GM19043 (cell line): ENCODE results near the gene ZNF775.

Experiments
- ATAC-seq: cut with Tn5 transposase; IDR thresholded peaks from one replicate; pipeline ENCODE4 v1.9.1; 2021; ENCODE audit warnings: low read depth; ENCODE audit not compliant: unreplicated experiment

ZNF775 gene

DNA sequence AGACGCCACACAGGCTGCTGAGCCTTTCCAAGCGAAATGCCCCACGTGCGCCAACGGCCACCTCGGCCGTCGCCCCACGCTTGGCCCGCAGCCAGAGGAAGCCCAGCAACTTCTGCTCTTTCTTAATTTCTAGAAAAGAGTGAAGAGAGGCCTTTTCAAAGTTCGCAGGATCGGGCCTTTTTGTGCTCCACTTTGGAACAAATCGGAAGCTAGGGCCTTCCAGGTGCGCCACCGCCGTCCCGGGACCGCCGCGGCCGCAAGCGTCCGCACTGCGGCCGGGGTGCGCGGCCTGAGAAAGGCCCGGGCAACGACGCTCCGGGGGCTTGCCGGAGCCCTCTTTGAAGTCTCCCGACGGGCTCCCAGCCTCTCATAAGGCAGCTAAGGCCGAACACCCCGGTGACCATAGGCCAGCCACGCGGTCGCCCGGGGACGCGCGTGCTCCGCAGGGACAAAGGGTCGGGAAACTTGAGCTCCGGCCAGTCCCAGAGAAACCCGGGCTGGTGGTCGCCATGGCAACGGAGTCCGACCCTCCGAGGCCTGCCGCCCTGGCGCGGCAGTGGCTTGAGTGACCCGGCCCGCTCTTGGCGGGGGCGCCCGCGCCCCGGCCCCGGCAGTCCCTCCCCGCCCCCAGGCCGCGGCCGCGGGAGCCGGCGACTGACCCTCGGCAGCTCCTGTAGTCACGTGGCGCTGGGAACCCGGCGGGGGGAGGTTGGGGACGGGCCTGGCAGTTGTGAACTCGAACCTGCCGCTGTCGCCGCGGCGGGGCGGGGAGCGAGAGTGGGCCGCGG lies 10.8 kb upstream of the ZNF775 start, which contains the start of gene REPIN1:
Gene REPIN1, plus strand, starts transcription at position 727 of the 788 bp plus-strand sequence. CDS start 890 bp downstream, outside the sequence.
- ATAC-seq = peak; percentile 46

DNA sequence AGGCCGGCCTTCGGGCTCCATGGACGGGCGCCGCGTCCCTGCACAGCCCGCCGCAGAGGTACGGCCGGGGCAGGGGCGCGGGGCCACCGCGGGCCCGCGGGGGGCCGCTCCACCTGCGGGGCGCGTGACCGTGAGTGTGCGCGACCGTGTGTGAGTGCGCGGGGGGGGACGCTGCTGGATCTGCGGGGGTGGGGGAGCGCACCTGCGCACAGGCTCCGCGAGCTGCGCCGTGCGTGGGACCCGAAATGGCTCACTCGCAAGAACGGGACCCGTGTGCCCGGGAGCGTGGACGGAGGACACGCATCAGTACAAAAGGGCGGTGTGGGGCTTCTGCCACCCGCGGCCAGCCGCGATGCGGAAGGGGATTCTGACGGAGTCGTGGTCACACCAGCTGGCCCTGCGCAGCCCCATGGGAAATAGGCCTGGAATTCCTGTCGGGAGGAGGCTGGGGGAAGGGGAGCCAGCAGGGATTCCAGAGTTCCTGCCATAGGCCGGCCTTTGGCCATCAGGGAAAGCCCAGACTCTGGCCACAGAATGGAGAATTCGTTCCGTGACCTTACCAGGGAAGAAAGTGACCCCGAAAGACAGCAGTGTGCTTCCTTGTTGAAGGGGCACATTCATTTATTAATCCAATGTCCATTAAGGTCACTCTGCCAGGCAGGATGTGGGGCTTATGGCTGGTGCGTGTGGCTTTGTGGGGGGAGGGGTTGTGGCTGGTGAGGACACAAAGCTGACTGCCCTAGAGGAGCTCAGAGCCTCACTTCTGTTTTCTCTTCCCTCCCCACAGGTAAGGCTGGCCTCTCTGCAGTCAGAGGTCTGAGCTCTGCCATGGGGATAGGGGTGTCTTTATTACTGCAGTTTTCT lies 10.0 kb upstream of the ZNF775 start:
- peak; percentile 38 for ATAC-seq

DNA sequence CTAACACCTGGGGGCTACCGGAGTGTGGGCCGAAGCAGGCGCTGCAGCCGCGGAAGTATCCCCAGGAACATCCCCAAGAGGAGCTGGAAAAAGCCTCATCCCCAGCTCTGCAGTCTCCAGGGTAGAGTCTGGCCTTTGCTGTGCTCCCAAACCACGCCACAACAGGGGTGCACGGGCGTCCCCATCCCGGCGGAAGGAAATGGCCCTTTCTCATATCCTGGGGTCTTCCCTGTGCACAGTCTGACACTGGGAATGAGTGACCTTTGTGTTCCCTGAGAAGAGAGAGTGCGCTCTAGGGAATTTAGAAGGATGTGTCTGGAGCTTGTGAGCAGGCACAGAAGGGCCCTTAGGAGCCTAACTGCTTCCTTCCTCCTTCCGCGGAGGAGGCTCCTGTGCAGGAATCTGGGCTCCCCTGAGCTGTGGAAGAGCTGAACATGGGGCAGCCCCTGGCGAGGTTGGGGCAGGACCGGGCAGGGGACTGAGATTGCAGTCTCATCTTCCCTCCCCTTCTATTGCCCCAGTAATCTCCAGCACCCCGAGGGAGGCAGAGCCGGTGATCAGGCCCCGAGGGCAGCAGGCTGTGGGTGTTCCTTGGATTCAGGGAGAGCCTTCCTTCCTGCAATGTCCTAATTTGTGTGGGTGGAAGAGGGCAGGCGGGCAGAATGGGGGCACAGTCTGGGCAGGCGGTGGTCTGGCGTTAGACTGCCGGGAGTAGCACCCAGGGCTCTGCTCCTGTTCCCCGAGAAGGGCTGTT lies 9.2 kb upstream of the ZNF775 start:
- no peak for ATAC-seq

DNA sequence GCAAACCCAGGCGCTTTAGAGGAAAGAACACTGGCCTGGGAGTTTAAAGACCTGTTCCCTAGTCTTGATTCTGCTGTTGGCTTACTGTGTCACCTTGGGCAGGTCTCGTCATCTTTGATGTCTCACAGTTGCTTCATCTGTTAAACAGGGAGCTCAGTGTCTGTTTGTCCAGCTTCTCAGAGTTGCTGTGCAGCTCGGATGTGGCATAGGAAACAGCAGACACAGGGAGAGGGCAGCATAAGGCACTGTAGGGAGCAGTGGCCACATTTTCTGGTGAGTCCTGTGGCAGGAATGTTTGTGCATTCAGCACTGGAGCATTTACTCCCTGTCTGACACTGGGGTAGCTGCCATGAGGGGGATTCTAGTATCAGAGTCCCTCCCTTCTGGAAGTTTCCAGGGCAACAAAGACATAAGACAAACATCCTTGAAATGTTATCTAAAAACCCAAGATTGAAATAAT lies 8.5 kb upstream of the ZNF775 start:
- ATAC-seq = no peak

DNA sequence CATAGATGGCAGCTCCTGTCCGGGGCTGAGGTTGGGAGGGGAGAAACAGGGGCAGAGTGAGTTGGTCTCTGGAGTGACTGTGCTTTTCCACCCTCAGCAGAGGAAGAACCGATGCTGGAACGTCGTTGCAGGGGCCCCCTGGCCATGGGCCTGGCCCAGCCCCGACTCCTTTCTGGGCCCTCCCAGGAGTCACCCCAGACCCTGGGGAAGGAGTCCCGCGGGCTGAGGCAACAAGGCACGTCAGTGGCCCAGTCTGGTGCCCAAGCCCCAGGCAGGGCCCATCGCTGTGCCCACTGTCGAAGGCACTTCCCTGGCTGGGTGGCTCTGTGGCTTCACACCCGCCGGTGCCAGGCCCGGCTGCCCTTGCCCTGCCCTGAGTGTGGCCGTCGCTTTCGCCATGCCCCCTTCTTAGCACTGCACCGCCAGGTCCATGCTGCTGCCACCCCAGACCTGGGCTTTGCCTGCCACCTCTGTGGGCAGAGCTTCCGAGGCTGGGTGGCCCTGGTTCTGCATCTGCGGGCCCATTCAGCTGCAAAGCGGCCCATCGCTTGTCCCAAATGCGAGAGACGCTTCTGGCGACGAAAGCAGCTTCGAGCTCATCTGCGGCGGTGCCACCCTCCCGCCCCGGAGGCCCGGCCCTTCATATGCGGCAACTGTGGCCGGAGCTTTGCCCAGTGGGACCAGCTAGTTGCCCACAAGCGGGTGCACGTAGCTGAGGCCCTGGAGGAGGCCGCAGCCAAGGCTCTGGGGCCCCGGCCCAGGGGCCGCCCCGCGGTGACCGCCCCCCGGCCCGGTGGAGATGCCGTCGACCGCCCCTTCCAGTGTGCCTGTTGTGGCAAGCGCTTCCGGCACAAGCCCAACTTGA lies 7.8 kb upstream of the ZNF775 start:
- no peak for ATAC-seq

DNA sequence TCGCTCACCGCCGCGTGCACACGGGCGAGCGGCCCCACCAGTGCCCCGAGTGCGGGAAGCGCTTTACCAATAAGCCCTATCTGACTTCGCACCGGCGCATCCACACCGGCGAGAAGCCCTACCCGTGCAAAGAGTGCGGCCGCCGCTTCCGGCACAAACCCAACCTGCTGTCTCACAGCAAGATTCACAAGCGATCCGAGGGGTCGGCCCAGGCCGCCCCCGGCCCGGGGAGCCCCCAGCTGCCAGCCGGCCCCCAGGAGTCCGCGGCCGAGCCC lies 7.2 kb upstream of the ZNF775 start:
- no peak for ATAC-seq

DNA sequence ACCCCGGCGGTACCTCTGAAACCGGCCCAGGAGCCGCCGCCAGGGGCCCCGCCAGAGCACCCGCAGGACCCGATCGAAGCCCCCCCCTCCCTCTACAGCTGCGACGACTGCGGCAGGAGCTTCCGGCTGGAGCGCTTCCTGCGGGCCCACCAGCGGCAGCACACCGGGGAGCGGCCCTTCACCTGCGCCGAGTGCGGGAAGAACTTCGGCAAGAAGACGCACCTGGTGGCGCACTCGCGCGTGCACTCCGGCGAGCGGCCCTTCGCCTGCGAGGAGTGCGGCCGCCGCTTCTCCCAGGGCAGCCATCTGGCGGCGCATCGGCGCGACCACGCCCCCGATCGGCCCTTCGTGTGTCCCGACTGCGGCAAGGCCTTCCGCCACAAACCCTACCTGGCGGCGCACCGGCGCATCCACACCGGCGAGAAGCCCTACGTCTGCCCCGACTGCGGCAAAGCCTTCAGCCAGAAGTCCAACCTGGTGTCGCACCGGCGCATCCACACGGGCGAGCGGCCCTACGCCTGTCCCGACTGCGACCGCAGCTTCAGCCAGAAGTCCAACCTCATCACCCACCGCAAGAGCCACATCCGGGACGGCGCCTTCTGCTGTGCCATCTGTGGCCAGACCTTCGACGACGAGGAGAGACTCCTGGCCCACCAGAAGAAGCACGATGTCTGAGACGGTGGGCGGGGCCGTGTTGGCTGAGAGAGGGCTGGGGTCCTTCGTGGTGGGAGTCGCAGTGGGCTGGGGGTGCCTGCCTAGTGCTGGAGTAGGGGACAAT lies 6.7 kb upstream of the ZNF775 start:
- ATAC-seq = no peak

DNA sequence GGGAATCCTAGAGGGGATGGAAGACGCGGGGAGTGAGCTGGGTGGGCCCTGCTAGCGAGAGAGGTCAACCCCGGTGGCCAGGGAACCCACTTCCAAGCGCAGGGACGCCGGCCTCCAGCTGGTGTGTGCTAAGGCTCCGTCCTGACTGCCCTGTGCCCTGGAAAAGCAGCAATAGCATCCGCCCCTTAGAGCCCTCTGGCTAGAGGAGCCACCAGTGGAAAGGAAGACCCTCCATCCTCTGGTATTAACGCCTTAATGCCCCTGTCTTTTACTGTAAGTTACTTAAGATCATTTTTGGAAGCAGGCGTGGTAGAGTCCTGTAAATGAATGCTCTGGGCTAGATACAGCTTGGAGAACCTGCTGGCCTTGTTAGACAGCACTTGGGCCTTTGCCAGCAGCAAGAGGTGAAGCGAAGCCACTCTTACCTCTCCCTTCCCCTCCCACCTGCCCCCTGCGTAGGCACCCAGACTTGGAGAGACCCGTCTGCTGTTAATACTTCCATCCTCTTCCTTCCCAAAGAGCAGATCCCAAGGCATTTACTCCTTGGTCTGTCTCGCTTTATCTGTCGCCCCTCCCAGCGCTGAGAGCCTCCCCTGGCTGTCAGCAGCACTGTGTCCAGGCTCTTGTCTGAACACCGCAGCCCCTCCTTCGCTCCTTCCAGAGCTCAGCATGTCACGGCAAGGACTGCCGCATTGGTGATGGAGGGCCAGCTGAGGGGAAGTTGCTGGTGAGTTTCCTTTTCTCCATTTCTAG lies 5.9 kb upstream of the ZNF775 start:
- no peak for ATAC-seq

DNA sequence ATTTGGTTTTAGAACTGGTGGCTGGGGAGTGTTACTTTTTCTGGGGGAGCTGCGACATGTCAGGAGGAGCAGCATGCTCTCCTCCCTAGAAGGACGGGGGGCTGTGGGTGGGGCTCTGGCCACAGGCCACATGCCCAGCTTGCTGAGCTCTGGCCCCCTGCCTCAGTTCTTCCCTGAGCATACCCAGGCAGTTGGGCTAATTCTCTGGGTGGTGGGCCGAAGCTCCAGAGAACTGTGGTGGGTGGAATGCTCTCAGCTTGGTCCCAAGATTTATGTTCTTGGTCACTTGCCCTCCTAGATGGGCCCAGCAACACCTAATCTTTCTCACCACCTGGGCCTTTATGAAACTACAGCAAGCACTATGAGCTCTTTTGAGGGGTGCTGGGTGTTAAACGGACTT lies 5.1 kb upstream of the ZNF775 start:
- ATAC-seq = no peak

DNA sequence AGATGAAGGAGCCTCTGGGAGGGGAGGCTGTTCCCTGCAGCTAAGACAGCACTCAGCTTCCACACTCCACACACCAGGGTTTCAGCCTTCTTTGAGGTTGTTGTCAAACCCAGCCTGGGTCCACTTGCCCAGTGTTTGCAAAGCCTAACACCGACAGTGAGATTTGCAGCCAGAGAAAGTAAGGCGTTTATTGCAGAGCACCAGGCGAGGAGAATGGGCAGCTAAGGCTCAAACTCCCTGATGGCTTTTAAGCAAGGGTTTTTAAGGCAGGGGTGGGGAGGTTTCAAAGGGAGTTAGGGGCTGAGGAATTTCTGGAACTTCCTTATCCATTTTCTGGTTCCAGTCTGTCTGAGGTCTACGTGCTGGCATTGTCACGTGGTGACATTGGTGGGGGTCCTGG lies 4.7 kb upstream of the ZNF775 start:
- no peak for ATAC-seq

DNA sequence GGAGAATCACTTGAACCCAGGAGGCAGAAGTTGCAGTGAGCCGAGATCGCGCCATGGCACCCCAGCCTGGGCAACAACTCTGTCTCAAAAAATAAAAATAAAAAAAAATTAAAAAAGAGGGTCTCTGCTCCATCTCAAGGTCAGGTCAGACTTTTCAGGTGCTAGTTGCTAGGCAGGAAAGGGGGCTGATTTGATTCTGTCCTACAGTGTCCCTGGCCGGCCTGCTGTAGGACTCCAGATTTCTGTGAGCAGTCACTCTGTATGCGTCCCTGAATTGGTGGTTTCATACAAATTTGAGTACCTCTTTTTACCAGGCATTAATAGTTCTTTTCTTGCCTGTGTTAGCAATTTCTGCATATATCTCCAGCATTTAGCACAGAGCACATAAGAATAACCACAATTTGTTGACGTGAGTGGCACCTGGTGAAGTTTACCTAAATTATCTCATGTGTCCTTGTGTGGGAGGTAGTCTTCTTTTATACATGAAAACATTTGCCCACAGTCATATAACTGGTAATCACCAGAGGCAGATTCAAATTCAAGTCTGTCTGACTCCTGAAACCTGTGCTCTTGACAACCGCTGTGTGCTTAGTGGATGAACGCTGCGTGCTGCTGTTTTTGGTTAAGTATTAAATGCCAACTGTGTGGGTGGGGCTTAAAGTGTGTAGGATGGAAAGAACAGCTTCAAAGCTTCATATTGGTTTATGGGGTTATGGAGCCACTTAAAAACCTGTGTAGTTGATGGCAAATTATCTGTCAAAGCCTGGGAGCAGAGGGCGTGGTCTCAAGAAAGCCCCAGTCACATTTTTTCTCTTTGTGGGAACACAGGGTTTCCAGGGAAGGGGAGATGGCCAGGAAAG lies 3.2 kb upstream of the ZNF775 start:
- ATAC-seq = no peak

DNA sequence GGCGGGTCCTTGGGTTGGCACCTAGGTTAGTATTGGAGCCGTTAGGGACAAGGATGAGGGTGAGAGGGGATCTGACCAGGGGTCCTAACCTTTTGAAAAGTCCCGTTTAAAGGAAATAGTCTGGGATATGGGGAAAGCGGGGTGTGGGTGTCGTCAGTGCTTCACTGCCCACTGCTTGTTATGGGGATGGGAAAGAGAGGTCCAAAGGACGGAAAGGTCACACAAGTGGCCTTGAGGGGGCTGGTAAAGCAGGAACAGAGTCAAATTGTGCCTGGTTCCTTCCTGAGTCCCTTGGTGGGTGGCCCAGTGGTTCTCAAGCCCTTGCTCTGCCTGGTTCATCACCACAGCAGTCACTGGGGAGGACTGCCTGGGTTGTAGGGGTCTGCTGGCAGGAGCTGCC lies 2.6 kb upstream of the ZNF775 start:
- no peak for ATAC-seq

DNA sequence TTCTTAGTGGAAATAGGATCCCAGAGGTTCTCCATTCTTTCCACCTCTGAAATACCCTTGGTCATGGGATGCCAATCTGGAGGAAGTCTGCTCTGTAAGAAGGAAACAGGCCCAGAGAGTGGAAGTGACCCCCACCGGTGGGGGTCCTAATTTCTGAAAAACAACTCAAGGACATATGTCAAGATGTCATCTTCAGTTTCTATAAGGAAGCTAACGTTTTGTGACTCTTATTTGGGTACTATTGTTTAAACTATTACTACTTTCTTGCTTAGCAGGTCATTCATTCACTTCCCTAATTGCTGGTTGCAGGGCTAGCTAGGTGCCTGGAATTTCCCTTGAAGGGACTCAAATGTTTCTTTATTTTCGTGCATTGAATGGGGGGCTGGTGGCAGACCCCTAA lies 1.9 kb upstream of the ZNF775 start:
- no peak for ATAC-seq

DNA sequence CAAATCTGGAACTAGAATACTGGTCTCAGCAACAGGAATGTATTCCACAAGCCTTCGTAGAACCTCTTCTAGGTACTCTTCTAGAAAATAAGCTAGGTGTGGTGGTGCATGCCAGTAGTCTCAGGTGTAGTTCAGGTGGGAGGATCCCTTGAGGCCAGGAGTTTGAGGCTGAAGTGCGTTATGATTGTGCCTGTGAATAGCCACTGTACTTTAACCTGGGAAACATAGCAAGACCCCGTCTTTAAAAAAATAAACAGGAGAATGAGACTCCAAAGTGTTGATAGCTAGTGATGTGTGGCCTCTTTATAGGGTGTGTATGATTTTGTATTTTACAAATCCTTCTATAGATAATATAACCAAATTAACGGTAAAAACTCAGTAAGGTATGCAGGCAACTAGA lies 1.5 kb upstream of the ZNF775 start:
- no peak for ATAC-seq

DNA sequence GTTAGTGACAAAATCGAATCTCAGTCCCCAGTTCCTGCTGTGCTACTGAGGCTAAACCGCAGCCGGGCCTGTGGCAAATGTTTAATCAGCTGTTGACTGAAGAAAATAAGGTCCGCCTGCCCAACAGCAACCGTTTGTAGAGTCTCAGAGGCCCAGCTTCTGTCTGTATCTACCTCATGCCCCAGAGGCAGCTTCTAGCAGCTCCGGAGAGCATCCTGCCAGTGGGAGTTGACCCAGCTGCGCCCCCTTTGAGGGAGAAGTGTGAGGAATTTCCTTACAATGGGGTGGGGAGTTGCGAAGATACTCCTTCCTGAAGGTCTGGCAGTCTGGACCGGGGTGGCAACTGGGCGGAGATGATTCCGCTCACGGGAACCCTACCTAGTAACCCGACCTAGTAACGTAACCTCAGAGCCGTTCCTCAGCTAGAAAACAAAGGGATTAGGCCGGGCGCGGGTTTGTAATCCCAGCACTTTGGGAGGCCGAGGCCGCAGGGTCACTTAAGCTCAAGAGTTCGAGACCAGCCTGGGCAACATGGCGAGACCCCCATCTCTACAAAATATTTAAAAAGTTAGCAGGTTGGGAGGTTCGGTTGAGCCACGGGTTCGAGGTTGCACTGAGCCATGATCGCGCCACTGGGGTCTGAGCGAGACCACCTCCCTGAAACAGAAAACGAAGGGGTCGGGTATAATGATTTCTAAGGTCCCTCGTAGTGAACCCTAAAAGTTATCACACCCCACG lies 846 bp upstream of the ZNF775 start:
- ATAC-seq = peak; percentile 25

DNA sequence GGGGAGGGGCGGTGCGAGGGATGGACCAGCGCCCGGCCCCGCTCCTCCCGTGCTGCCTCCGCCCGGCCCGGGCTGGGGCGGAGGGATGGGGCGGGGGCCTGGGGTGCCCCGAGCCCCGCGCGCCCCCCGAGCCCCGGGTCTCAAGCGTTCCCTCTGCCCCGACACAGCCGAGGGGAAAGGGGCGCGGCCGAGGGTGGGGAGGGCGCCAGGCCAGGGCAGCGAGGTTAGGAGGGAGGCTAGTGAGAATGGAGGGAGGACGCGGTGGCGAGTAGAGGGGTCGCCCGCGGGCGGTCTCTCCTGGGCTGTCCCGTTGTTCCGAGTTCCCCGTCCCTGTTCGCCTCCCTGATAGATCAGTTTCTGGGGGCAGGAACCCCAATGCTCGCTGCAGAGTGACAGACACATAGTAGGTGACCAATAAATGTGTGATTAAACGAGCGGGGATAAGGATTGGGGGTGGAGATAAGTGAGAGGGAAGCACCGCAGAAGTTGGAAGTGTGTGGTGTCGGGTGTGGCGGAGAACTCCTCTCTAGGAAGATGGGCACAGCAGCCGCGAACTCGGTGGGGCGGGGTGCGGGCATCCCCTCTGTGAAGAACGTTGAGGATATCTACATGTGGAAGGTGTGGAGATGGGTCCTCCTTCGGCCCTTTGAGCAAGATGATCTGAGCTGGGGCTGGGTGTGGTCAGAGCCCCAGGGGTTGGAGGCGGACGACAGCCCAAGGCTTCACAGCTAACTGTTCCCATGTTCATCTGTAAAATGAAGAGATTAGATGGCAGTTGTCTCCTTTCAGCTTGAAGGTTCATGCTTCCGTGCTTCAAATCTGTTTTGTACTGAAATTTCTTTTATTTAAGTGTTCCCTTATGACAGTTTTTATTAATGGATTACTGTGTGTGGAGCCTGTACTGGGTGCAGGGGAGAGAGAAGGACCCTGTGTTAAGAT lies 580 bp downstream of the ZNF775 start:
- ATAC-seq = peak; percentile 16
